Measurements from ENCODE around the gene C16orf89.
"Not testable (repeated sequence)": the region's sequence is repeated elsewhere in the genome, so short reads cannot be mapped to it uniquely, and the experiment has no call there.

The C16orf89 gene

DNA sequence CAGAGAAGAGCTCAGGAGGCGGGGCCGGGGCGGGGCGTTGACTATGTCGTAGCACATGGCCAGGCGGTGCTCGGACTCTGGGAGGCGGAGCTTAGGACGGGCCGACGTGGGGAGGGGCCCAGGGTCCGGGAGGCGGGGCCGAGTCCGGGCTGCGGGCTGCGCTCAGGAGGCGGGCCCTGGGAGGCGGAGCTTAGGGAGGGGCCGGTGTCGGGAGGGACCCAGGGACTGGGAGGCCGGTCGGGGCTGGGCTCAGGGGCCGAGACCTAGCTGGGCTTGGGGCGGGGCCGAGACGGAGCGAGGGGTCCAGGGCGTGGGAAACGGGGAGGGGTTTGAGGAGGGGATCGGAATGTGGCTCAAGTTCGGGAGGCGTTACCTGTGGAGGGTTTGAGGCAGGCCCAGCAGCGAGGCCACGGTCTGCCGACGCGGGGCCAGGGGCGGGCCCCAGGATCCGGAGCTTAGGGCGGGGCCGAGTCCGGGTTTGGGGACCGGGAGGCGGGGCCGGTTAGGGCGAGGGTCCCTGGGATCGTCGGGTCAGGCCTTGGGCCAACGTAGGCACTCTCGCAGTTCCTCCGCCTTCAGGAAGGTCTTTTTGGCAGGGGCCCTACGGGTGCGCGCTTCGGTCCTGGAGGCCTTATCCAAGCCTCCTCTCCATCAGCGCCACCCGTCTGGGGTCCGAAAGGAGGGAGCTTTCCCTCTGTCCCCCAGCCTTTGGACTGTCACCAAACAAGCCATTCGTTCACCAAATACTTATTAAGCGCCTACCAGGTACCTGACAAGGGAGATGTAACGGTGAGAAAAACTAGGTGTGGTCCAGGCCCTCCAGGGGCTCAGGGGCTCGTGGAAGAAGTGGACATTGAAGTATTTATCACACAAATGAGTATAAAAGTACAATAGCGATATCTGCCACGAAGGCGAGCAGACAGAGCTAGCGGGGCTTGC lies 32.7 kb upstream of the C16orf89 start:
- WGBS (ENCODE audit: insufficient coverage) = 0% methylated on average over 27 of the region's 67 CpGs
- H3K27ac ChIP-seq (ENCODE audit: insufficient read depth in 1 of 2, low read depth in 1 of 2, low read length in 2 of 2, poor library complexity in 1 of 2, severe bottlenecking in 2 of 2); H3K36me3 ChIP-seq (ENCODE audit: control insufficient read depth in 4 of 4, insufficient read depth in 4 of 4, low read length in 3 of 4); H3K9me3 ChIP-seq (ENCODE audit: control extremely low read depth in 1 of 5, control insufficient read depth in 4 of 5, insufficient read depth in 2 of 5, low read depth in 1 of 5, low read length in 4 of 5); POLR2A ChIA-PET; H3K4me1 ChIP-seq (ENCODE audit: control extremely low read depth in 1 of 4, control insufficient read depth in 4 of 4, insufficient read depth in 4 of 4, low read length in 3 of 4); CTCF ChIA-PET: not testable (repeated sequence)
- peak overlapping the region; percentile 35 to 71 (median 54) for H3K4me3 ChIP-seq (ENCODE audit: control insufficient read depth in 1 of 7, extremely low read depth in 1 of 7, insufficient read depth in 4 of 7, low read depth in 2 of 7, low read length in 6 of 7)
- DNase-seq = peak; percentile 33 to 56 (median 41)
- H3K27me3 ChIP-seq (replicated peaks in 2 of 5; ENCODE audit: control insufficient read depth in 4 of 5, insufficient read depth in 5 of 5, low read length in 4 of 5) = peaks cover 0 to 31% (median 0%) of the 10 kb centered on the region in 5 experiments

GRCh38 chr16:5097470-5098220 lies 31.9 kb upstream of the C16orf89 start, which contains the start of gene EEF2KMT:
EEF2KMT (minus strand) TSS chr16:5097795; CDS start chr16:5097739, 56 bp downstream.
- H3K4me1 ChIP-seq (ENCODE audit: control extremely low read depth in 1 of 4, control insufficient read depth in 4 of 4, insufficient read depth in 4 of 4, low read length in 3 of 4); H3K27ac ChIP-seq (ENCODE audit: insufficient read depth in 1 of 2, low read depth in 1 of 2, low read length in 2 of 2, poor library complexity in 1 of 2, severe bottlenecking in 2 of 2); H3K9me3 ChIP-seq (ENCODE audit: control extremely low read depth in 1 of 5, control insufficient read depth in 4 of 5, insufficient read depth in 2 of 5, low read depth in 1 of 5, low read length in 4 of 5); CTCF ChIA-PET; POLR2A ChIA-PET; H3K36me3 ChIP-seq (ENCODE audit: control insufficient read depth in 4 of 4, insufficient read depth in 4 of 4, low read length in 3 of 4): not testable (repeated sequence)
- peak within 1 kb of the TSS; percentile 35 to 75 (median 63) for H3K4me3 ChIP-seq (ENCODE audit: control insufficient read depth in 1 of 7, extremely low read depth in 1 of 7, insufficient read depth in 4 of 7, low read depth in 2 of 7, low read length in 6 of 7)
- peak; percentile 94 to 98 (median 97) for DNase-seq
- peaks cover 0 to 25% (median 0%) of the 10 kb centered on the region in 5 experiments for H3K27me3 ChIP-seq (replicated peaks in 2 of 5; ENCODE audit: control insufficient read depth in 4 of 5, insufficient read depth in 5 of 5, low read length in 4 of 5)
- WGBS (ENCODE audit: insufficient coverage) = 0% methylated on average over 33 of the region's 67 CpGs

- H3K36me3 ChIP-seq (ENCODE audit: control insufficient read depth in 4 of 4, insufficient read depth in 4 of 4, low read length in 3 of 4); H3K4me1 ChIP-seq (ENCODE audit: control extremely low read depth in 1 of 4, control insufficient read depth in 4 of 4, insufficient read depth in 4 of 4, low read length in 3 of 4); POLR2A ChIA-PET; H3K27ac ChIP-seq (ENCODE audit: insufficient read depth in 1 of 2, low read depth in 1 of 2, low read length in 2 of 2, poor library complexity in 1 of 2, severe bottlenecking in 2 of 2); H3K9me3 ChIP-seq (ENCODE audit: control extremely low read depth in 1 of 5, control insufficient read depth in 4 of 5, insufficient read depth in 2 of 5, low read depth in 1 of 5, low read length in 4 of 5); CTCF ChIA-PET: not testable (repeated sequence)
- peak in 2 of 3 donors; percentile 56 to 68 for DNase-seq
- peak overlapping the region; percentile 34 to 75 (median 52) for H3K4me3 ChIP-seq (ENCODE audit: control insufficient read depth in 1 of 7, extremely low read depth in 1 of 7, insufficient read depth in 4 of 7, low read depth in 2 of 7, low read length in 6 of 7)
- H3K27me3 ChIP-seq (replicated peaks in 2 of 5; ENCODE audit: control insufficient read depth in 4 of 5, insufficient read depth in 5 of 5, low read length in 4 of 5) = peaks cover 0 to 20% (median 0%) of the 10 kb centered on the region in 5 experiments
- WGBS (ENCODE audit: insufficient coverage) = 0% methylated on average over 20 of the region's 23 CpGs
These were observed 31.3 kb upstream of the C16orf89 start for GRCh38 chr16:5097061-5097469.

GRCh38 chr16:5096437-5097060 lies 30.8 kb upstream of the C16orf89 start:
- no CpG with 5 or more reads among the region's 7 CpGs for WGBS (ENCODE audit: insufficient coverage)
- POLR2A ChIA-PET; CTCF ChIA-PET; DNase-seq; H3K36me3 ChIP-seq (ENCODE audit: control insufficient read depth in 4 of 4, insufficient read depth in 4 of 4, low read length in 3 of 4); H3K9me3 ChIP-seq (ENCODE audit: control extremely low read depth in 1 of 5, control insufficient read depth in 4 of 5, insufficient read depth in 2 of 5, low read depth in 1 of 5, low read length in 4 of 5); H3K27ac ChIP-seq (ENCODE audit: insufficient read depth in 1 of 2, low read depth in 1 of 2, low read length in 2 of 2, poor library complexity in 1 of 2, severe bottlenecking in 2 of 2); H3K4me1 ChIP-seq (ENCODE audit: control extremely low read depth in 1 of 4, control insufficient read depth in 4 of 4, insufficient read depth in 4 of 4, low read length in 3 of 4): not testable (repeated sequence)
- peaks cover 0 to 17% (median 0%) of the 10 kb centered on the region in 5 experiments for H3K27me3 ChIP-seq (replicated peaks in 2 of 5; ENCODE audit: control insufficient read depth in 4 of 5, insufficient read depth in 5 of 5, low read length in 4 of 5)
- peak overlapping the region in 4 of 7 experiments; percentile 52 to 75 (median 68) for H3K4me3 ChIP-seq (ENCODE audit: control insufficient read depth in 1 of 7, extremely low read depth in 1 of 7, insufficient read depth in 4 of 7, low read depth in 2 of 7, low read length in 6 of 7)

DNA sequence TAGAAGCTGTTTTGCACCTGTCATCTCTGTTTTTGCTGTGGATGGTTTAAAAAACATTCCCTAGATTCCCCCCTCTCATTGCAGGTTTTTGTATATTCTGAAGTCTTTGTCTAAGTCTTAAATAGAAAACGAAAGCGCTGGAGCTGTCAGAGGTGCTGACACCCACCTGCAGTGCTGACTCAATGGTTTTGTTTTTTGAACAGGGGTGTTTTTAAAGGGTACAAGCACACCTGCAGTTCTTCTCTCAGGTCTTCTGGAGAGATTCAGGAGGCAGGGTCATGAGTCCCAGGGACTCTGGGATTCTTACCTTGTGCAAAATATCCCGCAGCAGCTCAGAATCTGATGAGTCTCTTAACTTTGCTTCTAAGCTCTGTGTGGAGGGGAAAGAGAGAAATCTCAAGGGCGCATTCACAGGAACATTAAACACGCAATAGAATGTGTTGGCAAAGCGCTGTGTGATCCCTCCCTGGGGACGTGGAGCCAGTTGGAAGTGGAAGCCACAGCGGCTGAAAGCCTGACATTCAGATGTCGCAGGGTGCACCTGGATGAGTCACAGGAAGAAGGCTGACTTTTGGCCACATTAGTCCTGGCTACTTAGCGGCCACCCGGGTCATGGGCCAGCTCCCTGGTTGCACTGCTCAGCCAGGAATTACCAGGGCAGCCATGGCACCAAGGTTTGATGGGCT lies 29.5 kb upstream of the C16orf89 start:
- POLR2A ChIA-PET; H3K4me3 ChIP-seq (ENCODE audit: control insufficient read depth in 1 of 7, extremely low read depth in 1 of 7, insufficient read depth in 4 of 7, low read depth in 2 of 7, low read length in 6 of 7); H3K27ac ChIP-seq (ENCODE audit: insufficient read depth in 1 of 2, low read depth in 1 of 2, low read length in 2 of 2, poor library complexity in 1 of 2, severe bottlenecking in 2 of 2); DNase-seq; H3K27me3 ChIP-seq (replicated peaks in 2 of 5; ENCODE audit: control insufficient read depth in 4 of 5, insufficient read depth in 5 of 5, low read length in 4 of 5); H3K9me3 ChIP-seq (ENCODE audit: control extremely low read depth in 1 of 5, control insufficient read depth in 4 of 5, insufficient read depth in 2 of 5, low read depth in 1 of 5, low read length in 4 of 5); H3K4me1 ChIP-seq (ENCODE audit: control extremely low read depth in 1 of 4, control insufficient read depth in 4 of 4, insufficient read depth in 4 of 4, low read length in 3 of 4); H3K36me3 ChIP-seq (ENCODE audit: control insufficient read depth in 4 of 4, insufficient read depth in 4 of 4, low read length in 3 of 4): not testable (repeated sequence)
- CTCF ChIA-PET = interaction anchor here (5.6 kb wide), 1 partner anchor 39 kb away, joined by 41 read pairs; no protein-coding TSS in a partner anchor
- WGBS (ENCODE audit: insufficient coverage) = 98% methylated on average over 7 of the region's 11 CpGs

GRCh38 chr16:5093746-5094145 lies 28.0 kb upstream of the C16orf89 start:
- H3K4me1 ChIP-seq (ENCODE audit: control extremely low read depth in 1 of 4, control insufficient read depth in 4 of 4, insufficient read depth in 4 of 4, low read length in 3 of 4); DNase-seq; H3K27ac ChIP-seq (ENCODE audit: insufficient read depth in 1 of 2, low read depth in 1 of 2, low read length in 2 of 2, poor library complexity in 1 of 2, severe bottlenecking in 2 of 2); H3K27me3 ChIP-seq (replicated peaks in 2 of 5; ENCODE audit: control insufficient read depth in 4 of 5, insufficient read depth in 5 of 5, low read length in 4 of 5); POLR2A ChIA-PET; H3K4me3 ChIP-seq (ENCODE audit: control insufficient read depth in 1 of 7, extremely low read depth in 1 of 7, insufficient read depth in 4 of 7, low read depth in 2 of 7, low read length in 6 of 7); H3K9me3 ChIP-seq (ENCODE audit: control extremely low read depth in 1 of 5, control insufficient read depth in 4 of 5, insufficient read depth in 2 of 5, low read depth in 1 of 5, low read length in 4 of 5); H3K36me3 ChIP-seq (ENCODE audit: control insufficient read depth in 4 of 4, insufficient read depth in 4 of 4, low read length in 3 of 4): not testable (repeated sequence)
- CTCF ChIA-PET = interaction anchor here (5.6 kb wide), 1 partner anchor 38 kb away, joined by 41 read pairs; no protein-coding TSS in a partner anchor
- 95% methylated on average over 4 of the region's 11 CpGs for whole genome bisulfite sequencing (ENCODE audit: insufficient coverage)
